Loucy (cell line): Measurements from ENCODE around the gene RSAD1.

ENCODE experiments used
- H2AFZ ChIP-seq: fragments of 200-600 bp; sonication (generic); 2 replicates; pipeline ENCODE4 v1.6.0; 2016; ENCODE audit warnings: antibody characterized with exemption, mild to moderate bottlenecking, low read length, moderate library complexity
- H3F3A ChIP-seq: fragments of 200-600 bp; 2 replicates; pipeline ENCODE4 v1.6.0; 2016; ENCODE audit warnings: antibody characterized with exemption, low read depth, mild to moderate bottlenecking
- H3K27me3 ChIP-seq: fragments of 200-600 bp; sonication (generic); 2 replicates; pipeline ENCODE4 v1.6.1; 2014; ENCODE audit warnings: low read length, mild to moderate bottlenecking; ENCODE audit not compliant: insufficient read depth, poor library complexity, severe bottlenecking
- H3K36me3 ChIP-seq: fragments of 200-600 bp; sonication (generic); 2 replicates; pipeline ENCODE4 v1.6.1; 2016; ENCODE audit warnings: low read length; ENCODE audit not compliant: insufficient read depth
- H3K4me1 ChIP-seq: fragments of 200-600 bp; sonication (generic); 2 replicates; pipeline ENCODE4 v1.5.1; 2014; ENCODE audit warnings: low read length, mild to moderate bottlenecking; ENCODE audit not compliant: insufficient read depth, poor library complexity, severe bottlenecking
- H3K4me2 ChIP-seq: fragments of 200-600 bp; sonication (generic); 2 replicates; pipeline ENCODE4 v1.6.0; 2014; ENCODE audit warnings: antibody characterized with exemption, low read length, low read depth, mild to moderate bottlenecking; ENCODE audit not compliant: poor library complexity, severe bottlenecking
- H3K4me3 ChIP-seq: fragments of 200-600 bp; sonication (generic); 2 replicates; pipeline ENCODE4 v1.5.1; 2014; ENCODE audit warnings: low read length, mild to moderate bottlenecking, mixed read lengths; ENCODE audit not compliant: poor library complexity, severe bottlenecking
- H3K79me2 ChIP-seq: fragments of 200-600 bp; sonication (generic); 2 replicates; pipeline ENCODE4 v1.6.1; 2014; ENCODE audit warnings: low read length; ENCODE audit not compliant: insufficient read depth
- H3K9ac ChIP-seq: fragments of 200-600 bp; sonication (generic); 2 replicates; pipeline ENCODE4 v1.6.0; 2014; ENCODE audit warnings: mild to moderate bottlenecking, low read depth, low read length, moderate library complexity; ENCODE audit not compliant: poor library complexity, severe bottlenecking
- H3K9me2 ChIP-seq: fragments of 200-600 bp; sonication (generic); replicated peaks from 2 replicates; pipeline ENCODE4 v1.6.1; 2016; ENCODE audit warnings: low read depth, low read length, mixed read lengths
- H3K9me3 ChIP-seq: fragments of 200-600 bp; sonication (generic); 2 replicates; pipeline ENCODE4 v1.6.1; 2014; ENCODE audit warnings: mild to moderate bottlenecking, antibody characterized with exemption, low read length, low read depth; ENCODE audit not compliant: insufficient read depth
- H4K20me1 ChIP-seq: fragments of 200-600 bp; sonication (generic); 2 replicates; pipeline ENCODE4 v1.6.0; 2014; ENCODE audit warnings: antibody characterized with exemption, low read length, mild to moderate bottlenecking; ENCODE audit not compliant: insufficient read depth, poor library complexity, severe bottlenecking
- EZH2phosphoT487 ChIP-seq: fragments of 200-600 bp; IDR thresholded peaks from 2 replicates; pipeline ENCODE4 v1.6.1; 2018; ENCODE audit warnings: antibody characterized with exemption, mild to moderate bottlenecking, moderate library complexity, borderline replicate concordance
- TF ChIP-seq, protein P1 (sequence below): fragments of 200-600 bp; sonication (generic); conservative IDR thresholded peaks from 2 replicates; pipeline ENCODE4 v1.5.1; 2014; ENCODE audit warnings: mild to moderate bottlenecking, antibody characterized with exemption, low read length

The RSAD1 gene

GRCh38 chr17:50499270-50499669 is 20.6 kb downstream of the RSAD1 start:
- no peak overlapping the region for H2AFZ ChIP-seq
- no peaks in the 10 kb centered on the region for H3K79me2 ChIP-seq
- no peaks in the 10 kb centered on the region for H4K20me1 ChIP-seq
- no peaks in the 10 kb centered on the region for H3K27me3 ChIP-seq
- H3F3A ChIP-seq, result no peaks in the 10 kb centered on the region
- no peaks in the 10 kb centered on the region for H3K4me1 ChIP-seq
- no peak overlapping the region for H3K9ac ChIP-seq
- H3K9me2 ChIP-seq, result no peaks in the 10 kb centered on the region
- H3K9me3 ChIP-seq, result no peaks in the 10 kb centered on the region
- no peak overlapping the region for H3K4me3 ChIP-seq
- H3K4me2 ChIP-seq, result no peak overlapping the region
- H3K36me3 ChIP-seq, result no peaks in the 10 kb centered on the region
- TF ChIP-seq, protein P1, sequence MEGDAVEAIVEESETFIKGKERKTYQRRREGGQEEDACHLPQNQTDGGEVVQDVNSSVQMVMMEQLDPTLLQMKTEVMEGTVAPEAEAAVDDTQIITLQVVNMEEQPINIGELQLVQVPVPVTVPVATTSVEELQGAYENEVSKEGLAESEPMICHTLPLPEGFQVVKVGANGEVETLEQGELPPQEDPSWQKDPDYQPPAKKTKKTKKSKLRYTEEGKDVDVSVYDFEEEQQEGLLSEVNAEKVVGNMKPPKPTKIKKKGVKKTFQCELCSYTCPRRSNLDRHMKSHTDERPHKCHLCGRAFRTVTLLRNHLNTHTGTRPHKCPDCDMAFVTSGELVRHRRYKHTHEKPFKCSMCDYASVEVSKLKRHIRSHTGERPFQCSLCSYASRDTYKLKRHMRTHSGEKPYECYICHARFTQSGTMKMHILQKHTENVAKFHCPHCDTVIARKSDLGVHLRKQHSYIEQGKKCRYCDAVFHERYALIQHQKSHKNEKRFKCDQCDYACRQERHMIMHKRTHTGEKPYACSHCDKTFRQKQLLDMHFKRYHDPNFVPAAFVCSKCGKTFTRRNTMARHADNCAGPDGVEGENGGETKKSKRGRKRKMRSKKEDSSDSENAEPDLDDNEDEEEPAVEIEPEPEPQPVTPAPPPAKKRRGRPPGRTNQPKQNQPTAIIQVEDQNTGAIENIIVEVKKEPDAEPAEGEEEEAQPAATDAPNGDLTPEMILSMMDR, result no peak
- TF ChIP-seq EZH2phosphoT487, result no peak

DNA sequence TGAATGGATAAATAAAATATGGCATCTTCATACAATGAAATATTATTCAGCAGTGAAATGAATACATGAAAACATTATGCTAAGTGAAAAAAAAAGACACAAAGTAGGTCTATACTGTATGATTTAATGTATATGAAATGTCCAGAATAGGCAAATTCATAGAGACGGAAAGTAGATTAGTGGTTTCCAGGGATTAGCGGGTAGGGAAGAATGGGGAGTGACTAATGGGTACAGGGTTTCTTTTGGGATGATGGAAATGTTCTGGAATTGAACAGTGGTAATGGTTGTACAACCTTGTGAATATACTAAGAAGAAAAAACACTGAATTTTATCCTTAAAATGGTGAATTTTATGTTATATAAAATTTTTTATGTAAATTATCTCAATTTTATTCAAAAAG is 21.1 kb downstream of the RSAD1 start:
- H3K4me2 ChIP-seq, result no peak overlapping the region
- no peak overlapping the region for H2AFZ ChIP-seq
- no peak overlapping the region for H3K4me3 ChIP-seq
- H3K79me2 ChIP-seq, result no peaks in the 10 kb centered on the region
- no peaks in the 10 kb centered on the region for H3K9me2 ChIP-seq
- H3K36me3 ChIP-seq, result no peaks in the 10 kb centered on the region
- H3F3A ChIP-seq, result no peaks in the 10 kb centered on the region
- H3K27me3 ChIP-seq, result no peaks in the 10 kb centered on the region
- no peaks in the 10 kb centered on the region for H3K9me3 ChIP-seq
- TF ChIP-seq, protein P1, result no peak
- H4K20me1 ChIP-seq, result no peaks in the 10 kb centered on the region
- H3K4me1 ChIP-seq, result no peaks in the 10 kb centered on the region
- H3K9ac ChIP-seq, result no peak overlapping the region

GRCh38 chr17:50501054-50501453 is 22.4 kb downstream of the RSAD1 start:
- no peaks in the 10 kb centered on the region for H4K20me1 ChIP-seq
- H3F3A ChIP-seq, result no peaks in the 10 kb centered on the region
- no peak overlapping the region for H3K9ac ChIP-seq
- no peaks in the 10 kb centered on the region for H3K4me1 ChIP-seq
- H3K9me3 ChIP-seq, result no peaks in the 10 kb centered on the region
- TF ChIP-seq, protein P1, result peak; percentile 49
- no peak for TF ChIP-seq EZH2phosphoT487
- H3K4me2 ChIP-seq, result no peak overlapping the region
- no peak overlapping the region for H3K4me3 ChIP-seq
- no peaks in the 10 kb centered on the region for H3K9me2 ChIP-seq
- no peaks in the 10 kb centered on the region for H3K27me3 ChIP-seq
- no peak overlapping the region for H2AFZ ChIP-seq
- no peaks in the 10 kb centered on the region for H3K36me3 ChIP-seq
- H3K79me2 ChIP-seq, result no peaks in the 10 kb centered on the region
